ENCODE measurements around the gene HAUS6. TPM values are rescaled to one million over a fixed set of nuclear protein-coding genes. Genes with fewer than 3 reads are reported as not detected.

Gene HAUS6
- total and polyA plus RNA-seq, 11 donors: 1.7 to 8.8 (median 5.9) TPM

GRCh38 chr9:19149230-19149629 lies 46.5 kb upstream of the HAUS6 start:
- 53 to 65% (median 59%) methylated on average over 3 of the region's 3 CpGs for whole genome bisulfite sequencing, 4 donors
- no peak for TF ChIP-seq POLR2A (IDR thresholded peaks at IDR 0.05)
- TF ChIP-seq CTCF (IDR thresholded peaks at IDR 0.05): no peak
- Histone ChIP-seq H3K9me3 (no peaks in the 10 kb centered on the region), H3K36me3 (no peaks in the 10 kb centered on the region), H3K4me1 (peaks cover 0 to 16% (median 0%) of the 10 kb centered on the region in 12 donors), H3K4me3 (no peak overlapping the region), H3K27me3 (no peaks in the 10 kb centered on the region), H3K27ac (no peak overlapping the region)
- intact Hi-C loops (cut with DNase I): no loop called here
- ATAC-seq: no peak
- no peak for DNase-seq

- DNase-seq: no peak
- 77 to 82% (median 78%) methylated on average over 5 of the region's 5 CpGs for WGBS, 4 donors
- H3K4me1 ChIP-seq: peaks cover 0 to 7% (median 0%) of the 10 kb centered on the region in 12 donors
- TF ChIP-seq POLR2A (IDR thresholded peaks at IDR 0.05) (no peak), CTCF (IDR thresholded peaks at IDR 0.05) (no peak)
- no peaks in the 10 kb centered on the region for H3K36me3 ChIP-seq
- intact Hi-C loops (cut with DNase I): no loop called here
- H3K9me3 ChIP-seq: no peaks in the 10 kb centered on the region
- no peaks in the 10 kb centered on the region for H3K27me3 ChIP-seq
- ATAC-seq: no peak
- no peak overlapping the region for H3K4me3 ChIP-seq
- no peak overlapping the region for H3K27ac ChIP-seq
Measured at GRCh38 chr9:19148187-19148586, 45.5 kb upstream of the HAUS6 start.

- no peak for ATAC-seq
- no peak for TF ChIP-seq CTCF (IDR thresholded peaks at IDR 0.05)
- TF ChIP-seq POLR2A (IDR thresholded peaks at IDR 0.05): no peak
Measured at GRCh38 chr9:19146441-19147024, 43.8 kb upstream of the HAUS6 start.

GRCh38 chr9:19145881-19146280 lies 43.2 kb upstream of the HAUS6 start:
- Histone ChIP-seq H3K4me3 (no peak overlapping the region), H3K27ac (no peak overlapping the region), H3K27me3 (no peaks in the 10 kb centered on the region), H3K36me3 (no peaks in the 10 kb centered on the region), H3K4me1 (peaks cover 0 to 20% (median 0%) of the 10 kb centered on the region in 12 donors), H3K9me3 (no peaks in the 10 kb centered on the region)
- ATAC-seq (no peak), DNase-seq (no peak)
- 82 to 92% (median 86%) methylated on average over 5 of the region's 5 CpGs for WGBS, 4 donors
- TF ChIP-seq POLR2A (IDR thresholded peaks at IDR 0.05) (no peak), CTCF (IDR thresholded peaks at IDR 0.05) (no peak)
- intact Hi-C loops (cut with DNase I): no loop called here

More at GRCh38 chr9:19146441-19147024, 43.8 kb upstream of the HAUS6 start:
- Histone ChIP-seq H3K9me3 (no peaks in the 10 kb centered on the region), H3K4me1 (peaks cover 0 to 20% (median 0%) of the 10 kb centered on the region in 12 donors), H3K27ac (no peak overlapping the region), H3K4me3 (no peak overlapping the region), H3K36me3 (no peaks in the 10 kb centered on the region), H3K27me3 (no peaks in the 10 kb centered on the region)
- WGBS, 4 donors: 84 to 86% (median 85%) methylated on average over 7 of the region's 7 CpGs
- no peak for DNase-seq
- intact Hi-C loops (cut with DNase I): no loop called here
